GM18520 (cell line): ENCODE data around the gene CACNA2D2.

Experiments
- ATAC-seq: cut with Tn5 transposase; IDR thresholded peaks from one replicate; pipeline ENCODE4 v1.9.1; 2021; ENCODE audit not compliant: unreplicated experiment

Gene CACNA2D2

GRCh38 chr3:50467919-50468318 is 35.5 kb downstream of the CACNA2D2 start:
- no peak for ATAC-seq

- no peak for ATAC-seq
These were observed 37.3 kb downstream of the CACNA2D2 start for GRCh38 chr3:50466177-50466576.

DNA sequence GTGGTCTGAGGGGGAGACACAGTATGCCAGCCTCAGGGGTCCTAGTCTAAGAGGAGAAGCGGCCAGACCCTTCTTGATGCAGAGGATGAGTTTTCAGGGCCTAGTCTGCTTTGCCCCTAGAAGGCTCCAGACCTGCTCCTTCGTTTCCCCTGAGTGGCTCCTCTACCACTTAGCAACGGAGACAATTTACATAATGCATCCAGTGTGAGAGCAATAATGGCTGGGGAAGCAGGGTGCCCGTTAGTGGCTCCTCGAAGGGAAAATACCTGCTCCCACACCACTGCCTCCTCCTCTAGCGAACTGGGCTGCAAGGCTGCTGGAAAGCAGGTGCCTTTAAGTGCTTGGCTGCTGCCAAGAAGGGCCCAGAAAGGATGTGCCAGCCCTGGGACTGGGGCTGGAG is 38.9 kb downstream of the CACNA2D2 start:
- no peak for ATAC-seq

DNA sequence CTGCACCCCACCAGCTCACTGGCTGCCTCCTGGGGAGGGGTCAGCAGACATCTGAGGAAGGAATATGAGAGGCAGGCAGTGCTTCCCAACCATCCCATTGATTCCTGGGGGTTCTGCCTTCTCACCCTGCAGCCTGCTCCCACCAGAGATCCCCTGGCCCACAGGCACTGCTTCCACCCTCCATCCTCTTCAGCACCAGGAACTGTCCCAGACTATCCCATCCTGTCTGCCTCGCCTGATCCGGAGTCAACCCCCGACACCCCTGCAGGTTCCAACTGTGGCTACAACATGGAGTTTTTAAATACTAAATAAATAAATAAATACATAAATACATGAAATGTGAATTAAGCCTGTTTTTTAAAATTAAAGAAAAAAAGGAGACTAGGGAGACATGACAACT is 43.6 kb downstream of the CACNA2D2 start:
- ATAC-seq = no peak

GRCh38 chr3:50457988-50458387 is 45.4 kb downstream of the CACNA2D2 start:
- no peak for ATAC-seq

GRCh38 chr3:50455161-50456018 is 48.0 kb downstream of the CACNA2D2 start:
- ATAC-seq = no peak

DNA sequence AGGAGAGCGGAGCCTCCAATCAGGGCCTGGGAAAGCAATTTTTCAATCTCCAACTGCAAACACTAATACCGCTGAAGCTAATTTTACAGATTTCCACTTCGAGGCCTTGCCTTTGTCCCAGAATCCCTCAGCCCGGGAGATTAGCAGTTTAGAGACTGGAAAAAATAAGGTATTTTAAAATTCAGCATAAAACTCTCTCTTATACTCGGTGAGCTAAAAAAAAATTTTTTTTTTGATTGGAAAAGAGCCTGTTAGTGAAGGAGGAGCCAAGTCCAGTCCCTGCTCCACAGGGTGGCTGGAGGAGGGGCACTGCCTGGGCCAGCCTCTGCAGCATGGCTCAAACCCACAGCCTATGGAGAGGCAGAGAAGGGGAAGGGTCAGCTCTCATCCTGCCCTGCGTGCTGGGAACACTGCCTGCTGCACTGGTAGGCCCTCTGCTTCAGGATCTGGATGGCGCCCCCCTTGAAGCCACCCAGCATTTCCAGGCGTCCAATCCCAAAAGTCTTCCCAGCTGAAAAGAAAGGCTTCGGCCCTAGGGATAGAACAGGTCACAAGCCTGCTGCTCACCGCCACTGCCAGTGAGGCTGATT is 48.9 kb downstream of the CACNA2D2 start:
- ATAC-seq = no peak

- no peak for ATAC-seq
These were observed 49.5 kb downstream of the CACNA2D2 start for GRCh38 chr3:50453907-50454306.

GRCh38 chr3:50450209-50450921 is 53.1 kb downstream of the CACNA2D2 start:
- ATAC-seq = no peak

DNA sequence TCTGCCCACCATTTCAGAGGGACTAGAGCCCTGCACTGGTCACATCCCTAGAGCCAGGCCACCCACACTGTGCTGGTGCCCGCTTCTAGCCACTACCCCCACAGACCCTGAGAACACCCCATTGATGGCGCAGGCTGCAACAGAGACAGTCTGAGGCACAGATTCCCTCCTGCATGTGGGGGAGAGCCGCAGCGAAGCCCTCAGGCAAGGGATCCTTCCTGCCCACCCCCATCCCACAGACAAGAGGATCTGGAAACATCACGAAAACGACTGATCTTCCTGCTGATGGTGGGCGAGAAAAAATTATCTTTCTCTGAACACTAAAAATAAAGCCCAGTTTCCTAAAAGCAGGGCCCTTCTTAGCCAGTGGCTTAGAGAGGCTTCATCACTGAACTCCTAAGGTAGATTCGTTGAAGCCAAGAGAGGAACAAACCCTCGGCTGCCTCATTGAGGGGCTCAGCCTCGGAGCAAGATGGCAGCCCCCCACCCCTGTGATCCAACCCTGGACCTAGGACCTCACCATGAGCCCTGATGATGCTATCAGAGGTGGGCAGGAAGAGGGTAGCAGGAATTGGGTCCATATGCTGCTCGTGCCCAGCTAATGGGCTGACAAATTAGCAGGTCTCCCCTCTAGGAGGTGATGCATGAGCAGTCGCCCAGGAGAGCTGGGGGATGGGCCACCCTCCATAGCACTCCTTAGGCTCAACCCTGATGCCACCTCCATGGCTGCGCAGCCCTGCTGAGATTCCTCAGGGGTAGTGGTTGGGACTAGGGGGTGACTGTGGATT is 54.5 kb downstream of the CACNA2D2 start:
- no peak for ATAC-seq

- no peak for ATAC-seq
These were observed 56.1 kb downstream of the CACNA2D2 start for GRCh38 chr3:50447290-50447840.

DNA sequence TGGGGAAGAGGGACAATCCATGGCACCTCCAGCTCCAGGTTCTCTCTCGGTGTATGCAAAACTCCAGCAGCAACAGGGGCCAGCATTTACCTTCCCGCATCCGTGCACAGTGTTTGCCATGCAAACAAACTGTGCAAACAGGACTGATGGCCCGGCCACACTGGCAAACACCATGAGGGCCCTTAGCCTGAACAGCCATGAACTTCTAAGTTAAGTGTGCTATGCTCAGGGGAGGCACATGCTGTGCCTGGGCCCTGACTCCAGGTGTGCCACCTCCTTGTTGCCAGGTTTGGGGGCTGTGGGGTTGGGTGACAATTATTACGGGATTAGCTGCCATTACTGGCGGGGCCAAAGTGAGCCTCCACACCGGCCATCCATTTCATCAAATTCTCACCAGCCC is 57.5 kb downstream of the CACNA2D2 start:
- no peak for ATAC-seq

- no peak for ATAC-seq
These were observed 58.7 kb downstream of the CACNA2D2 start for GRCh38 chr3:50444782-50445181.

- no peak for ATAC-seq
These were observed 59.2 kb downstream of the CACNA2D2 start for GRCh38 chr3:50444213-50444612.

DNA sequence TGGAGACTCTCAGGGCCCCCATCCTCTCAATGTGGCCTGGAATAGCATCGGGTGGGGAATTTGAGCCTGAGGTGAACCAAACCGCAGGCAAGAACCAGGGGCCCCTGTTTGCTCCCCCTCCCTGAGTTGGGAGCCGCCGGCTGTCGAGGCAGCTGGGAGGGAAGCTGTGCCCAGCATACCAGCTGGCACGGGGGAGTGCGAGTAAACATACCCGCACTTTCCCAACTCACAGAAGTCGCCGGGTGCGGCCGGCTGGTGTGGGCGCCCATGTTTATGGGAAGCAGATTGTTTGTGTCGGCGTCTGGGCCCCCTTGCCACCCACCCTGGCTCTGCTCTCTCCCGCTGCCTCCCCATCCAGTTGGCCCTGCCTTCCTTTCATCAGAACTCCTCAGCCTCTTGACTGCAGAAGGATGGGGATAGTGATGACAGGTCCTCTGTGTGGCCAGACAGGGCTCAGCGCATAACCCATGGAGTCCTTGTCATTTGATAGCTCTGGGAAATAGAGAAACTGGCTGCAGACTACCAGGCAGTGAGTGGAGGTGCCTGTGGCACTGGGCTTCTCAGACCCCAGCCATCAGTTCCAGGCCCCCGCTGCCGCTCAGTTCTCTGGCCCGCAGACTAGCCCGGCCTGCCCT is 60.4 kb downstream of the CACNA2D2 start:
- ATAC-seq = no peak

GRCh38 chr3:50441424-50442217 is 61.8 kb downstream of the CACNA2D2 start:
- no peak for ATAC-seq

DNA sequence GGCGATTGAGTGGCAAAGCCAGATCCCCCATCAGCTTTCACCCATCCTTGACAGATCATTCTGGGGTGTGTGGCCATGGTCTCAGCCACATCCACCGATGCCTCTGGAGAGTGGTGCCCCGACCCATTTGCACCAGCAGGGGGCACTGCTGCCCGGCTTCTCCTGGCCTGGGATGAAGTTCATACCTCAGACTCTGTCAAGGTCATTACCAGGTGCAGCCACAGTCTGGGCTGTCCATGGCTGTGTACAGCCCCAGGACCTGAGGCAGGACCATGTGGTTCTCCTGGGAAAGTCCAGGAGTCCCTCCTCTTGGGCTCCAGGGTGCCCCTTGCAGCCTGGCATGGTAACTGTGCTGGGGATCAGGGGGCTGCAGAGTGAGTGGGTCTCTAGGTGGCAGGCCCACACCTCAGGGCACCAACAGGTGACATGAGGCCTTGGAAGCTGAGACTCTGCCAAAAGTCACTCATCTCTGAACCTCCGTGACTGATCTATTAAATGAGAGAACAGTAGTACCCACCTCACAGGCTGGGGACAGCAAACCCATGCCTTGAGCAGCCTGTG is 67.2 kb downstream of the CACNA2D2 start:
- ATAC-seq = no peak

DNA sequence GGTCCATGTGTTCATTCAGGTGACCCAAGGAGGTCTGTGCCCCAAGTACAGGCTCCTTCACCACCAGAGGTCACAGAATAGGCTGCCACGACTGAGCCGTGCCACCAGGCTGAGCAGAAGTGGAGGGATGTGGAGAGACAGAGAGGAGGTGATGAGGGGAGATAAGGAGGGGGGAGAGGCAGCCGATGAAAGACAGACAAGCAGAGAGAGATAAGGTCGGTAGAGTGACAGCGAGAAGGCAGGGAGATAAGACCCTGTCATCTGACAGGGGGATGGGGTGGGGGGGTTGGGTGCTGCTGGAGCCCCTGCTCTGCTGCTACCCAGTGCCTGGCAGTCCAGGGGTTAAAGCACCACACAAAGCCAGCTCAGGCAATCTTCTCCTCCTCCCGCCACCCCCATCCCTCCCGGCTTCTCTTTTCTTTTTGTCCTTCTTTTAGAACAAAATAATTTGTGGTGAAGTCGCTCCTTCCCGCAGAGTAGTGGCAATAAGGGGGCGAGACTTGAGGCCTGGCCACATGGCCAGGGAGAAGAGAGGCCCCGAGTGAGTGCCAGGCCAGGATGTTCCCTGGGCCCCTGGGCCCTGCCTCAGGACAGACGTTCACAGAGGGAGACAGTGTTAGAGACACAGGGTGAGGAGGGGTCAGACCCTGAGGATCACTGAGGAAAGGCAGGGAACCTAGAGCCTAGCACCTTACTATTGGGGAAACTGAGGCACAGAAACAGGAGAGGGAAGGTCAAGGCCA is 67.9 kb downstream of the CACNA2D2 start:
- ATAC-seq = no peak

GRCh38 chr3:50433954-50434353 is 69.5 kb downstream of the CACNA2D2 start:
- ATAC-seq = no peak
